H1 (cell line): ENCODE measurements around the gene ALG14. TPM values are rescaled to one million over a fixed set of nuclear protein-coding genes. Genes with fewer than 3 reads are reported as not detected.

Source experiments
- CHD7 ChIP-seq: fragments of 300-600 bp; sonication (generic); IDR thresholded peaks from 2 replicates; pipeline ENCODE4 v1.7.1; 2012; ENCODE audit warnings: low read length, moderate library complexity, mild to moderate bottlenecking, inconsistent platforms; ENCODE audit not compliant: insufficient replicate concordance
- SP2 ChIP-seq: IDR thresholded peaks from 2 replicates; pipeline ENCODE4 v1.6.1; 2012; ENCODE audit warnings: mild to moderate bottlenecking, low read length, inconsistent platforms
- polyA plus RNA-seq, 7 experiments: library from polyadenylated mRNA; depleted of rRNA in 3 of 7; stranded (reverse) in 5 of 7; unstranded in 2 of 7; fragments of >200 nt in 5 of 7; fragments of 200-250 nt in 2 of 7; gene quantifications; 1 replicate in 5 of 7; 2 replicates in 1 of 7; 4 replicates in 1 of 7; pipeline versions ENCODE4 v1.2.1 to v1.2.3, GENCODE V29; 2011 to 2013; ENCODE audit warnings: missing spikeins in 2 of 7, mixed read lengths in 2 of 7
- total RNA-seq: library from RNA; stranded (reverse); fragmentation: NEBNext Ultra II Directional; extraction: Animal tissue kit (Norgen Biotek cat#: 25700); gene quantifications from 2 replicates; pipeline ENCODE4 v1.2.1, GENCODE V29; 2021

The ALG14 gene
- total and polyA plus RNA-seq, 2 of the 8 experiments (the other 6 are each of a cell fraction or from before 2014, with no cell fraction given): 0.95 to 1.3 TPM

- TF ChIP-seq CHD7: no peak
- TF ChIP-seq SP2: no peak
These were observed 132.0 kb downstream of the ALG14 start (continued) for GRCh38 chr1:94940738-94941137.
